ENCODE data around the gene INF2.

The INF2 gene

GRCh38 chr14:104752423-104752734 is 63.0 kb downstream of the INF2 start:
- ChIA-PET POLR2A (interaction anchor here (0.6 to 3.0 kb wide), 40 partner anchors 8 to 737 kb away, joined by 3 to 22 read pairs (median 4); partner anchors contain the start of genes CEP170B and ZBTB42), CTCF (interaction anchor here (0.7 to 2.5 kb wide), 8 partner anchors 14 to 75 kb away, joined by 3 to 15 read pairs (median 4); partner anchors contain the start of gene ADSS1)

GRCh38 chr14:104752735-104753527 is 63.5 kb downstream of the INF2 start, which contains the start of gene SIVA1:
TSS of gene SIVA1 (plus strand) at chr14:104753147. CDS start at chr14:104753202, 55 bp downstream.
- ChIA-PET POLR2A (interaction anchor here (0.6 to 3.0 kb wide), 43 partner anchors 8 to 737 kb away, joined by 3 to 22 read pairs (median 4); partner anchors contain the start of genes CEP170B and ZBTB42), CTCF (interaction anchor here (0.7 to 2.5 kb wide), 8 partner anchors 13 to 74 kb away, joined by 3 to 15 read pairs (median 4); partner anchors contain the start of gene ADSS1)
- TF ChIP-seq FOXK2 (IDR thresholded peaks at IDR 0.05) = no peak
- peak; percentile 65; the same call in 1 of the 2 replicates for TF ChIP-seq PKNOX1 (IDR thresholded peaks at IDR 0.05)
- no peak for TF ChIP-seq BHLHE40 (IDR thresholded peaks at IDR 0.05; ENCODE audit: borderline replicate concordance)
- no peak for TF ChIP-seq NFRKB (IDR thresholded peaks at IDR 0.05)
- peak; percentile 53 for TF ChIP-seq L3MBTL2 (conservative IDR thresholded peaks at IDR 0.05)
- DNase-seq (ENCODE audit: extremely low spot score) = peak; percentile 99

More at GRCh38 chr14:104752423-104752734, 63.0 kb downstream of the INF2 start:
- no peak for DNase-seq (ENCODE audit: extremely low spot score)
- no peak for TF ChIP-seq TARDBP (IDR thresholded peaks at IDR 0.05)
- 0 out of 2 replicates have a peak, but pooled peaks have one; percentile 68 for TF ChIP-seq HDGF (IDR thresholded peaks at IDR 0.05; ENCODE audit: borderline replicate concordance)

- ChIA-PET CTCF (interaction anchor here (1.8 kb wide), 1 partner anchor 45 kb away, joined by 5 read pairs; no protein-coding TSS in a partner anchor), POLR2A (interaction anchor here (0.6 to 3.0 kb wide), 11 partner anchors 10 to 573 kb away, joined by 3 to 22 read pairs (median 4); partner anchors contain the start of gene ZBTB42)
- no peak for DNase-seq (ENCODE audit: extremely low spot score)
- TF ChIP-seq ELF4 (IDR thresholded peaks at IDR 0.05) (no peak), BHLHE40 (IDR thresholded peaks at IDR 0.05; ENCODE audit: borderline replicate concordance) (no peak), FOXK2 (IDR thresholded peaks at IDR 0.05) (no peak), CTBP1 (IDR thresholded peaks at IDR 0.05; ENCODE audit: borderline replicate concordance) (no peak), TARDBP (IDR thresholded peaks at IDR 0.05) (no peak), LEF1 (IDR thresholded peaks at IDR 0.05; ENCODE audit: borderline replicate concordance) (no peak), ZNF384 (IDR thresholded peaks at IDR 0.05) (no peak), FOXM1 (IDR thresholded peaks at IDR 0.05; ENCODE audit: borderline replicate concordance) (no peak), ARNT (IDR thresholded peaks at IDR 0.05) (no peak), PKNOX1 (IDR thresholded peaks at IDR 0.05) (no peak), L3MBTL2 (conservative IDR thresholded peaks at IDR 0.05) (no peak)
Measured at GRCh38 chr14:104753528-104754212, 64.3 kb downstream of the INF2 start.

- CTCF ChIA-PET = interaction anchor here (1.3 kb wide), 1 partner anchor 14 kb away, joined by 3 read pairs; no protein-coding TSS in a partner anchor
- no peak for DNase-seq (ENCODE audit: extremely low spot score)
- POLR2A ChIA-PET = interaction anchor here (0.8 to 3.0 kb wide), 3 partner anchors 9 to 15 kb away, joined by 3 to 22 read pairs (median 18); no protein-coding TSS in a partner anchor
- no peak for TF ChIP-seq BHLHE40 (IDR thresholded peaks at IDR 0.05; ENCODE audit: borderline replicate concordance)
- no peak for TF ChIP-seq FOXA1 (IDR thresholded peaks at IDR 0.05)
- TF ChIP-seq SP1 (IDR thresholded peaks at IDR 0.05) = no peak
- no peak for TF ChIP-seq PKNOX1 (IDR thresholded peaks at IDR 0.05)
- TF ChIP-seq TARDBP (IDR thresholded peaks at IDR 0.05) = no peak
- TF ChIP-seq NFRKB (IDR thresholded peaks at IDR 0.05) = no peak
- no peak for TF ChIP-seq L3MBTL2 (conservative IDR thresholded peaks at IDR 0.05)
- TF ChIP-seq ARNT (IDR thresholded peaks at IDR 0.05) = no peak
- no peak for TF ChIP-seq FOXM1 (IDR thresholded peaks at IDR 0.05; ENCODE audit: borderline replicate concordance)
- no peak for TF ChIP-seq SUZ12 (IDR thresholded peaks at IDR 0.05)
Measured at GRCh38 chr14:104754213-104754851, 64.9 kb downstream of the INF2 start.

GRCh38 chr14:104755621-104756020 is 66.2 kb downstream of the INF2 start:
- no peak for DNase-seq (ENCODE audit: extremely low spot score)
- ChIA-PET POLR2A (no interaction called here), CTCF (interaction anchor here (1.3 kb wide), 1 partner anchor 13 kb away, joined by 3 read pairs; no protein-coding TSS in a partner anchor)
- no peak for TF ChIP-seq FOXA1 (IDR thresholded peaks at IDR 0.05)
- no peak for TF ChIP-seq SUZ12 (IDR thresholded peaks at IDR 0.05)
- TF ChIP-seq ARNT (IDR thresholded peaks at IDR 0.05) = no peak
- no peak for TF ChIP-seq PKNOX1 (IDR thresholded peaks at IDR 0.05)
- no peak for TF ChIP-seq ELF4 (IDR thresholded peaks at IDR 0.05)
- TF ChIP-seq FOXK2 (IDR thresholded peaks at IDR 0.05) = no peak
- no peak for TF ChIP-seq CTBP1 (IDR thresholded peaks at IDR 0.05; ENCODE audit: borderline replicate concordance)
- no peak for TF ChIP-seq ZNF384 (IDR thresholded peaks at IDR 0.05)
- TF ChIP-seq L3MBTL2 (conservative IDR thresholded peaks at IDR 0.05) = no peak

Measured in HEK293T (cell line).